GM21723 (cell line): ENCODE results near the gene DOK3.
A peak's percentile ranks its signal among the peaks of the same experiment; 100 is the strongest.

ENCODE experiments used
- ATAC-seq: cut with Tn5 transposase; IDR thresholded peaks from one replicate; pipeline ENCODE4 v1.9.1; 2021; ENCODE audit warnings: mild to moderate bottlenecking, moderate library complexity; ENCODE audit not compliant: unreplicated experiment

Gene DOK3

GRCh38 chr5:177484902-177485549 lies 24.6 kb downstream of the DOK3 start:
- ATAC-seq = no peak

- ATAC-seq = no peak
Observed at GRCh38 chr5:177483994-177484901, 25.4 kb downstream of the DOK3 start.

- ATAC-seq = no peak
Observed at GRCh38 chr5:177483042-177483441, 26.6 kb downstream of the DOK3 start.

- no peak for ATAC-seq
Observed at GRCh38 chr5:177482359-177482795, 27.2 kb downstream of the DOK3 start.

- no peak for ATAC-seq
Observed at GRCh38 chr5:177479774-177480173, 29.9 kb downstream of the DOK3 start.

- no peak for ATAC-seq
Observed at GRCh38 chr5:177478711-177479646, 30.6 kb downstream of the DOK3 start.

GRCh38 chr5:177477701-177478477 lies 31.7 kb downstream of the DOK3 start:
- ATAC-seq = no peak

GRCh38 chr5:177476531-177477233 lies 32.9 kb downstream of the DOK3 start:
- ATAC-seq = no peak

- ATAC-seq = no peak
Observed at GRCh38 chr5:177475563-177476427, 33.8 kb downstream of the DOK3 start.

GRCh38 chr5:177474846-177475562 lies 34.6 kb downstream of the DOK3 start:
- no peak for ATAC-seq

- ATAC-seq = no peak
Observed at GRCh38 chr5:177474002-177474476, 35.6 kb downstream of the DOK3 start.

GRCh38 chr5:177473443-177474001 lies 36.1 kb downstream of the DOK3 start, which contains the start of gene DBN1:
TSS of gene DBN1 (minus strand) at chr5:177473634. CDS start at chr5:177473521, 113 bp downstream.
- ATAC-seq = no peak

- ATAC-seq = peak; percentile 44
Observed at GRCh38 chr5:177472460-177473442, 36.9 kb downstream of the DOK3 start.

- ATAC-seq = no peak
Observed at GRCh38 chr5:177471610-177472356, 37.8 kb downstream of the DOK3 start.

GRCh38 chr5:177470759-177471536 lies 38.7 kb downstream of the DOK3 start:
- no peak for ATAC-seq
